Measurements from ENCODE around the gene PSME2. TPM values are rescaled to one million over a fixed set of nuclear protein-coding genes. Genes with fewer than 3 reads are reported as not detected.

The PSME2 gene
- total and polyA plus RNA-seq, 2 of the 13 experiments (the other 11 are each of a cell fraction or from before 2014, with no cell fraction given): 332 to 716 TPM

- TF ChIP-seq SIN3B (IDR thresholded peaks at IDR 0.05; ENCODE audit: low read length) (no peak), KLF15 (CRISPR knock-in tag; IDR thresholded peaks at IDR 0.05; ENCODE audit: borderline replicate concordance) (no peak), SRSF4 (IDR thresholded peaks at IDR 0.05; ENCODE audit: low read depth, low read length, poor library complexity, severe bottlenecking) (no peak), SIN3A (IDR thresholded peaks at IDR 0.05; ENCODE audit: borderline replicate concordance, low read depth, low read length) (no peak), TRIM22 (IDR thresholded peaks at IDR 0.05) (no peak), SAFB2 (CRISPR knock-in tag; IDR thresholded peaks at IDR 0.05; ENCODE audit: borderline replicate concordance, low read depth) (0 out of 2 replicates have a peak, but pooled peaks have one; percentile 60), ZC3H4 (CRISPR knock-in tag; IDR thresholded peaks at IDR 0.05; ENCODE audit: borderline replicate concordance) (peak; percentile 88; the same call in 1 of the 2 replicates), KLF16 (CRISPR knock-in tag; IDR thresholded peaks at IDR 0.05) (0 out of 4 replicates have a peak, but pooled peaks of 1 of the 2 experiments have one; percentile 24), PREB (CRISPR knock-in tag; IDR thresholded peaks at IDR 0.05) (no peak), DBP (CRISPR knock-in tag; IDR thresholded peaks at IDR 0.05; ENCODE audit: not compliant biosample characterization) (no peak), POLR2AphosphoS5 (IDR thresholded peaks at IDR 0.05; ENCODE audit: low read depth, low read length) (peak; percentile 21; the same call in 1 of the 2 replicates), ZNF564 (CRISPR knock-in tag; IDR thresholded peaks at IDR 0.05) (no peak), ZNF724P (CRISPR knock-in tag; IDR thresholded peaks at IDR 0.05; ENCODE audit: borderline replicate concordance) (no peak), CREB1 (IDR thresholded peaks at IDR 0.05) (no peak), CREB1 (CRISPR knock-in tag; IDR thresholded peaks at IDR 0.05) (no peak), ZSCAN29 (CRISPR knock-in tag; conservative IDR thresholded peaks at IDR 0.05) (0 out of 2 replicates have a peak, but pooled peaks have one; percentile 9)
- TF ChIP-seq, protein P1, sequence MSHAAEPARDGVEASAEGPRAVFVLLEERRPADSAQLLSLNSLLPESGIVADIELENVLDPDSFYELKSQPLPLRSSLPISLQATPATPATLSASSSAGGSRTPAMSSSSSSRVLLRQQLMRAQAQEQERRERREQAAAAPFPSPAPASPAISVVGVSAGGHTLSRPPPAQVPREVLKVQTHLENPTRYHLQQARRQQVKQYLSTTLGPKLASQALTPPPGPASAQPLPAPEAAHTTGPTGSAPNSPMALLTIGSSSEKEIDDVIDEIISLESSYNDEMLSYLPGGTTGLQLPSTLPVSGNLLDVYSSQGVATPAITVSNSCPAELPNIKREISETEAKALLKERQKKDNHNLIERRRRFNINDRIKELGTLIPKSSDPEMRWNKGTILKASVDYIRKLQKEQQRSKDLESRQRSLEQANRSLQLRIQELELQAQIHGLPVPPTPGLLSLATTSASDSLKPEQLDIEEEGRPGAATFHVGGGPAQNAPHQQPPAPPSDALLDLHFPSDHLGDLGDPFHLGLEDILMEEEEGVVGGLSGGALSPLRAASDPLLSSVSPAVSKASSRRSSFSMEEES (CRISPR knock-in tag; IDR thresholded peaks at IDR 0.05): no peak
- TF ChIP-seq, protein P2, sequence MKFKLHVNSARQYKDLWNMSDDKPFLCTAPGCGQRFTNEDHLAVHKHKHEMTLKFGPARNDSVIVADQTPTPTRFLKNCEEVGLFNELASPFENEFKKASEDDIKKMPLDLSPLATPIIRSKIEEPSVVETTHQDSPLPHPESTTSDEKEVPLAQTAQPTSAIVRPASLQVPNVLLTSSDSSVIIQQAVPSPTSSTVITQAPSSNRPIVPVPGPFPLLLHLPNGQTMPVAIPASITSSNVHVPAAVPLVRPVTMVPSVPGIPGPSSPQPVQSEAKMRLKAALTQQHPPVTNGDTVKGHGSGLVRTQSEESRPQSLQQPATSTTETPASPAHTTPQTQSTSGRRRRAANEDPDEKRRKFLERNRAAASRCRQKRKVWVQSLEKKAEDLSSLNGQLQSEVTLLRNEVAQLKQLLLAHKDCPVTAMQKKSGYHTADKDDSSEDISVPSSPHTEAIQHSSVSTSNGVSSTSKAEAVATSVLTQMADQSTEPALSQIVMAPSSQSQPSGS (CRISPR knock-in tag; IDR thresholded peaks at IDR 0.05): peak; percentile 11; the same call in 1 of the 2 replicates
- TF ChIP-seq, protein P3, sequence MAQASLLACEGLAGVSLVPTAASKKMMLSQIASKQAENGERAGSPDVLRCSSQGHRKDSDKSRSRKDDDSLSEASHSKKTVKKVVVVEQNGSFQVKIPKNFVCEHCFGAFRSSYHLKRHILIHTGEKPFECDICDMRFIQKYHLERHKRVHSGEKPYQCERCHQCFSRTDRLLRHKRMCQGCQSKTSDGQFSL (CRISPR knock-in tag; IDR thresholded peaks at IDR 0.05): no peak
- TF ChIP-seq, protein P4, sequence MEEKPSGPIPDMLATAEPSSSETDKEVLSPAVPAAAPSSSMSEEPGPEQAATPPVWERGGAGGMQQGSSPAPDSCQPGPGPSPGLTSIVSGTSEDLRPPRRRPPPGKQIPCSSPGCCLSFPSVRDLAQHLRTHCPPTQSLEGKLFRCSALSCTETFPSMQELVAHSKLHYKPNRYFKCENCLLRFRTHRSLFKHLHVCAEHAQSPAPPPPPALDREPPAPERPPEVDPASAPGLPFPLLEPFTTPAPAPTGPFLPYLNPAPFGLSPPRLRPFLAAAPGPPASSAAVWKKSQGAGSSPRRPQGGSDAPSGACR (CRISPR knock-in tag; IDR thresholded peaks at IDR 0.05): no peak
- TF ChIP-seq, protein P5, sequence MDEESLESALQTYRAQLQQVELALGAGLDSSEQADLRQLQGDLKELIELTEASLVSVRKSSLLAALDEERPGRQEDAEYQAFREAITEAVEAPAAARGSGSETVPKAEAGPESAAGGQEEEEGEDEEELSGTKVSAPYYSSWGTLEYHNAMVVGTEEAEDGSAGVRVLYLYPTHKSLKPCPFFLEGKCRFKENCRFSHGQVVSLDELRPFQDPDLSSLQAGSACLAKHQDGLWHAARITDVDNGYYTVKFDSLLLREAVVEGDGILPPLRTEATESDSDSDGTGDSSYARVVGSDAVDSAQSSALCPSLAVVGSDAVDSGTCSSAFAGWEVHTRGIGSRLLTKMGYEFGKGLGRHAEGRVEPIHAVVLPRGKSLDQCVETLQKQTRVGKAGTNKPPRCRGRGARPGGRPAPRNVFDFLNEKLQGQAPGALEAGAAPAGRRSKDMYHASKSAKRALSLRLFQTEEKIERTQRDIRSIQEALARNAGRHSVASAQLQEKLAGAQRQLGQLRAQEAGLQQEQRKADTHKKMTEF (CRISPR knock-in tag; IDR thresholded peaks at IDR 0.05): peak; percentile 26; the same call in 1 of the 2 replicates
Measured at GRCh38 chr14:24100982-24101494, 45.4 kb downstream of the PSME2 start (continued).
